Pulmonary artery endothelial cell (primary cell): ENCODE results near the gene TM9SF4. TPM values are rescaled to one million over a fixed set of nuclear protein-coding genes. Genes with fewer than 3 reads are reported as not detected.
"Not testable (repeated sequence)": the region's sequence is repeated elsewhere in the genome, so short reads cannot be mapped to it uniquely, and the experiment has no call there.

ENCODE experiments used
- DNase-seq: peaks from one replicate; pipeline ENCODE4 v3.0.0-alpha.2; 2011; ENCODE audit warnings: low read depth, low spot score
- total RNA-seq: library from RNA; depleted of rRNA; stranded (reverse); fragments of >200 nt; gene quantifications from 2 replicates; pipeline ENCODE4 v1.2.3, GENCODE V29; 2014

TM9SF4 gene
- total RNA-seq, 1 donor from 2014 or later, result 24.4 TPM

DNA sequence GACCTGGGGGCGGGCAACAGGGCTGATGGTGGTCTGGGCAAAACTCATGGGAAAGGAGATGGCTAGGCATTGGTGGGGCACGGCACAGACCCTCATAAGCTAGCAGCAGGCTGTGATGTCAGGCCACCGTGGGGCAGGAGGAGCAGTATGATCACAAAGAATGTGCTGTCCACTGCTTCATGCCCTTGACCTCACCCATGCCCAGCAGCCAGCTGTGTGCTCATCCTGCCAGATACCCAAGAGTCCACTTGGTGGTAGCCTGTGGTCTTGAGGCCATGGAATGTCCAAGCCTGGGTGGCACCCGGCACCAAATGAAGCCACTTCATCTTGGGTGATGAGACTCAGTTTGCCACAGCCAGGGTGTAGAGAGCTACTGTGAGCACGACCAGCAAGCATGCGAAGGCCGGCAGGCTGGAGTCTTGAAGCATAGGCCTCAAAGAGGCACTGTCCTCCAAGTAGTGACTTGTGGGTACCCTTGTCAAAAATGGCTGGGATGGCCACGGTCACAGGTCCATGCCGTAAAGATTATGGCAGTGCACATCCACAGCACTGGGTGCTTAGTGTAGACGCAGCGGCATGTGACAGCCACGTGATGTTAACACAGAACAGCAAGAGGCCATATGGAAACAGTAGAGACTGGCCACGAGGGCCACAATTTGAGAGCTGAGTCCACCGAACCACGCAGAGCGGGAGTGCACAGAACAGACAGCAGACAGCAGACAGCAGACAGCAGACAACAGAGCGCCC lies 79.0 kb downstream of the TM9SF4 start:
- DNase-seq, result no peak

DNA sequence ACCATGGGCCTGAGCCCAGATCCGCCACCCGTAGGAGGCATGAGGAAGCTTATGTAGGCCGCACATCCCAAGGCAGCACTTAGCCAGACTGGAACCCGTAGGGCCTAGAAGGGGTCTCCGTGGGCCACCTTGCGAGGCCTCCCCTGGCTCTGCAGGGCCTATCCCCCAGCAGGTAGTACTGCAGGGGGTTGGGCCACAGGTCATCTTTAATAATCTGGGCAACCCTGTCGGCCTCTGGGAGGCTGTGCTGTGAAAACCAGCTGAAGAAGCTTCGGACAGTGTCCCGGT lies 79.6 kb downstream of the TM9SF4 start:
- DNase-seq, result no peak

DNA sequence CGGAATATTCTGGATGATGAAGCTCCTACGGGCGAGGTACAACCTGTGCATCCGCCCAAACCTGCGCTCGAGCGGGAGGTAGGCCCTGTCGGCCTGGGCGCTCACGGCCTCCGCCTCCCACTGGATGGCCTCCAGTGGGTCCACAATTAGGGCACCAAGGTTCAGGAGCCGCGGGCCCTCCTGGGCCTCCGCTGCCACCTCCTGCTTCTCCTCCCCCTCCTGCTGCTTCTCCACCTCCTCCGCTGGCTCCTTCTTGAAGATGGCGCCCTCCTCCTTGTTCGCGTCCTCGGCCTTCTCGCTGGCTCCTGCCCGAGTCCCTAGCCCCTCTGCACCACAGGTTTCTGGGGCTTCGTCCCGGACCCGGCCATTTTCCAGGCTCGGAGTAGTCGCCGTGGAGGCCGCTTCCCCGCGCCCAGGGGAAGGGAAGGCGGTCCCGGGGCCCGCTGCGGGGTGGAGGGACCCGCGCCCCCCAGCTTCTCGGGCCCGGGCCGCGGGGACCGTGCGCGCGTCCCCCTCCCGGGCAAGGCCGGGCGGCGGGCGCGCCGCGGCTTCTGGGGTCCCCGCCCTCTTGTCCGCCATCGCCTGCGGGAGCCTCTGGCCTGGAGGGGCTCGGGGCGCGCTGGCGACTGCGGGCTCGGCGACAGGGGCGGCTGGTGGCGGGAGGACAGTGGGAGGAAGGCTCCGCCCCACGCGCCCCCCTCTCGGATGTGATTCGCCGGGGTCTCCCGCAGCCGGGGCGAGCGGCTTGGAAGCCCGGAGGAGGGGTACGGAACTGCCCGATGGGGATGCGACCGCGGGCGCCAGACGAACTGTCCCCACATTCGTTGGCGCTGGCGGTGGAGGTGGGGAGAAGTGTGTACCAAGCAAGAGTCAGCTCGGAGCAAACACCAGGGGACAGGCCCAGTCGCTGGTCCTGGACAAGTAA lies 80.4 kb downstream of the TM9SF4 start:
- DNase-seq, result no peak

DNA sequence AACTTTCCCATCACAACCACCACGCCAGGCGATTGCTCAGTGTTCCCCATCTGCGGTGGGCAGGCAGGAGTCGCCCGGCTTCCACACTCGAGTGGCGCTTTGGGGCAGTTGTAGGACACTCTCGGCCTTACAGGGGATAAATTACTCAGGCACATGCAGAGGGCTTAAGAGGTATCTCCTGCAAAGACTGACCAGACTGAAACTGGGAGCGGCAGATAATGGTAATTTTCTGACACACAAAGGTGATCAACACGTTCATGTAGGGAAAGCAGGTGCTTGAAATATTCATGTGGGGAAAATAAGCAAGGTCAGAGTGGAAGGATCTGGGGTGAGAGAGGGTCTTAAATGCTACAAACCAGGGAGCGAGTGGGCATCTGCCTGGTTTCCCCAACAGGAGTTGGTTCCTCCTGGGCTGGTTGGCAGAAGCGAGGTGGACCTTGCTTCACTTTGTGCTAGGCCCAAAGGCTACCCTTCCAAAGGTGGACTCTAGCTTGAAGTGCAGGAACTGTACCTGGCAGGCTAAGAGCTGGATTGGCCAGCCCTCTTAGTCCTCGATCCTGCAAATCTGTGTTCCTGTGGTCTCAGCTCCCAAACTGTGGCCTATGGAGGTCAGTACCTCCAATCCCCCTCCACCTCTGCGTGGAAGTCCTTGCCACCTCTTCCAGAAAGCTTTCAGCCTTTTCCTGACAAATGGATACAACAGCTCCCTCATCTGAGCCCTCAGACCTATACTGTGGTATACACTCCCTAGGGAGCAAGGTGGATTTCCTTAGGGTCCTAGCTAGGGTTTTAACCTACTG lies 81.3 kb downstream of the TM9SF4 start:
- DNase-seq, result no peak

DNA sequence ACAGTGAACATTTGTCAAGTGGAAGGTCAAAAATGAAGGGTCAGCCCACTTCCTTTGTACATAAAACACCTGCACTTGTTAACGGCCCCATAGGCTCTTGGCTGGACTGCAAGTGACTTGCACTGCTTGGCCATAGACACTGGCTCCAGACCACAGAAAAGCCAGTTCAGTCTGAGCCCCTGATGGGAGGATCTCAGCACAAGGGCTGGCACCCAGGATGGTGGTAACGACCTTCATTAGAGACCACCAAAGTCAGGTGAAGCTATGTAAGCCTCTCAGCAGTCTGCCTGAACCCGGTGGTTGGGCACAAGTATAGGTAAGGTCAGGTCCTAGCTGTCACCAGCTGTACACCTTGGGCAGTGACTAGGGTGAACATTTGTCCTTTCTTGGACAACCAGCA lies 81.9 kb downstream of the TM9SF4 start:
- no peak for DNase-seq

DNA sequence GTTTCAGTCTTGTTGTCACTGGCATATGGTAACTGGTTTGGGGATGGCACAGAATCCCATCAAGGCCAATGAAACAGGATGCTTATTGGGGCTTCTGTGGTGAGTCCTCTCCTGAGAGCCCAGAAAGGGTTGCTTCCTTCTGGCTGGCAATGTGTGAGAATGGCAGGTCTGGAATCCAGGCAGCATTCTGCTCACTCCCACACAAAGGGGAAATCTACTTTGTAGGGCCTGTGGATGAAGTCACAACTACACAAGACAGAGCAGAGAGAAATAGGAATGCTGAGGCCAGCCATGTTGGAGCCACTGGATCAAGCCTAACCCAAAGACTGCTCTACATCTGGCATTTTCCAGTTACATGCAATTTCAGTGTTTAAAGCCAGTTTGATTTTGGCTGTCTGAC lies 82.4 kb downstream of the TM9SF4 start:
- no peak for DNase-seq

DNA sequence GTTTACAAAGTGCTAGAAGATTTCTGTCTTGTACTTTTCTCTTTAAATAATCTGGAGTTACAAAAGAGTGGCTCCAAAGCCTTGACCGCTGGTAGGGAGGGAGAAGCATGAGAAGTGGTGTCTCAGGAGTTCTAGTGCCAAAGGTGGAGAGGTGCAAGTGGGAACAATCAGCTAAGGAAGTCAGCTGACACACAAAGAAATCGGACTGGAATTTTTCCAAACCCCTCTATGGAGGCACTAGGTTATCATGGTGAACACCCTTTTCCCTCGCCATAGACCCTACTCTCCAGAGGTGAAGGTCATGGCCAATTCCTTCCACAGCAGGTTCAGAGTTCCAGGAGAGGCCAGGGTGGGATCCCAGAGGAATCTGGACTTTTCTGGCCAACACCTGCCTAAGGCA lies 83.2 kb downstream of the TM9SF4 start:
- no peak for DNase-seq

DNA sequence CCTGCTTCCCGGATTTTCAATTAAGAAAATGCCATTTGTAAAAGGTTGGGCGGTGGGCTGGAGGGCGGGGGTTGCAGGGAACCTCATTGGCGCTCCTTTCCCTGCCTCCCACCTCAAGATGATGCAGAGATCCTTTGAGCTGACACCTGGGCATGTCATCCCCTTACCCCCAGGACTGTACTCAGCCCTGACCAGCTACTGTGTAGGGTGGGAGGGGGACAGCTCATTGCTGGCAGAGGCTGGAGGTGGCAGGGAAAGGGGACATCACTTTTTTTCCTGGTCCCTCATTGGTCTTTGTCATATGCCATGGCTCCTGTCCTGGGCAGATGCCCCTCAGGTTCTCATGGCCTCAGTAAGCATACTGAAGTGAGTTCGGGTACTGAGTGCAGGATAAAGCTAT lies 83.8 kb downstream of the TM9SF4 start:
- not testable (repeated sequence) for DNase-seq

DNA sequence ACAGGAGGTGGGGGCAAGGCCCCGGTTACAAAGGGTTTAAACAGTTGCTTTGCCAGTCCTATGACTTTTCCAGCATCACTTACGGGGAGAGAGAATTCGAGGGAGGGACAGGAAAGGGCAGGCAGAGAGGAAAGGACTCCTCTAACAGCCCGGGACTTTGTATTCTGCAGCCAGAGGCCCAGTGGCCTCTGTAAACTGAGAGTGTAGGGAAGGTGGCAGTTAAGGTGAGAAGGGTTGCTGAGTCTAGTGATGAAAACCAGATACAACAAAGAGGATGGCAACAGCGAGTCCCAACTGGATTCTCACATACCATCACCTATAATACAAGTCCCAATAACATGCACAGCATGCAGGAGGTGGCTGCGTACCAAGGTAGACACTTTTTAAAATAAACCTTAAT lies 84.5 kb downstream of the TM9SF4 start:
- no peak for DNase-seq

DNA sequence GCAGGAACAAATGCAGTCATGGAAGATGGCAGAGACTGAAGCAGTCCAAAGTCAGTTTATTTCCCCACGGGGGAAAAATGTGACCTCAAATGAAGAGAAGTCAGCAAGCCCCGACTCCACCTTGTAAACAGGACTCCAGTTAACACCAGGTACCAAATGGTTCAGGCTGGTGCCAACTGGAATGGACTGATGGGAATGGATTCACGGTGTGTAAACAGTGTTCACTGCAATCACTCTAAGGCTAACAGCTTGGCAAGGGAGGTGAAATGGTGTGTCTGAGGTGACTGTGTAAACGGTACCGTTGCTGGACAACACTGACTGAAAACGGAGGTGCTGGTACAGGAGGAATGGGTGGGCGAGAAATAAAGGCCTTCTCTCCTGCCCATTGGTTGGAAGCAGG lies 86.1 kb downstream of the TM9SF4 start:
- no peak for DNase-seq

DNA sequence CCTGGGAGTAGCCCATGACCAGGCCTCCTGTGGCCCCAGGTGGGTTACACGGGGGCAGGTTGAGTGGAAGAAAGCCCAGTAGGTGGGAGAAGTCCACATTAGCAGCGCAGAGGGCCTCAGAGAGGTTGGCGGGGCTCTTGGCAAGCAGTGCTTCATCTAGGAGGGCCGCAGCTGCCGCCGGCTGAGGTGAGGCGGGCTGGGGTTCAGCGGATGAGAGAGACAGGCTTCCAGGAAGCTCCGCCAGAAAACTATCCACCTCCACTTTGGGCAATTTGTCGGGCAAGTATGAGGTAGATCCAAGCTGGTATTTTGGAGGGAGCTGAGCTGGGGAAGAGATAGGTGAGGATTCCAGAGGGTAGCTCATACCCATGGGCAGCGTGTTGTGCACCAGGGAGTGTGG lies 87.1 kb downstream of the TM9SF4 start:
- DNase-seq, result not testable (repeated sequence)

DNA sequence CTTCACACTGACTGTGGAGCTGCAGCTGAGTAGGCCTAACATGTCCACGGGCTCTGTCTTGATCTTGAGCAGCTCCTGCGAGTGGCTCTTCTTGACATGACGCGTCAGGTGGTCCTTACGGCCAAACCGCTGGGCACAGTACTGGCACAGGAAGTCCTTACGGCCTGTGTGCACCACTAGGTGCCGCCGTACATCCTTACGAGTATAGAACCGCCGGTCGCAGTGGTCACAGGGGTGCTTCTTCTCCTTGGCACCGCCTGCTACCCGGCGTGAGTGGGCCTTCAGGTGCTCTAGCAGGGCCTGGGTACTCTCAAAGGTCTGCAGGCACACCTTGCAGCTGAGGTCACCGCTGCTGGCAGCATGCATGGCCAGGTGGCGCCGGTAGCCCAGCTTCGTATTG lies 87.6 kb downstream of the TM9SF4 start:
- not testable (repeated sequence) for DNase-seq

DNA sequence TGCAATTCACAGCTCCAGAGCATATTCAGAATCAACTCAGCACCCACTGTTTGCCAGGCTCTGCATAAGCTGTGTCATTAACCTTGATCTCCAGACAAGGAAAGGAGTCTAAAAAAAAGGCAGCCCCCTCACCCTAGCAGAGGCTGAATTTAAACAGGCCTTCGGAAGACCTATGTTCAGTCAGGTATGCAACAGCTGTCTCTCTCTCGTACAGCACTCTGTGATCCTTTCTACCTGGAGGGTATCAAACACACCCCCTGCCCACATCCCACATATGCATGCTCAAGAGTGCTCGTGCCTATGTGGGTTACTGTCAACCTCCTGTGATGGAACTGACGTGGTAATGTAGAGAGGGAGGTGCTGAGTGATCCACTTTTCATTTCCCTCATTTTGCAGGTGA lies 89.5 kb downstream of the TM9SF4 start:
- DNase-seq, result no peak

DNA sequence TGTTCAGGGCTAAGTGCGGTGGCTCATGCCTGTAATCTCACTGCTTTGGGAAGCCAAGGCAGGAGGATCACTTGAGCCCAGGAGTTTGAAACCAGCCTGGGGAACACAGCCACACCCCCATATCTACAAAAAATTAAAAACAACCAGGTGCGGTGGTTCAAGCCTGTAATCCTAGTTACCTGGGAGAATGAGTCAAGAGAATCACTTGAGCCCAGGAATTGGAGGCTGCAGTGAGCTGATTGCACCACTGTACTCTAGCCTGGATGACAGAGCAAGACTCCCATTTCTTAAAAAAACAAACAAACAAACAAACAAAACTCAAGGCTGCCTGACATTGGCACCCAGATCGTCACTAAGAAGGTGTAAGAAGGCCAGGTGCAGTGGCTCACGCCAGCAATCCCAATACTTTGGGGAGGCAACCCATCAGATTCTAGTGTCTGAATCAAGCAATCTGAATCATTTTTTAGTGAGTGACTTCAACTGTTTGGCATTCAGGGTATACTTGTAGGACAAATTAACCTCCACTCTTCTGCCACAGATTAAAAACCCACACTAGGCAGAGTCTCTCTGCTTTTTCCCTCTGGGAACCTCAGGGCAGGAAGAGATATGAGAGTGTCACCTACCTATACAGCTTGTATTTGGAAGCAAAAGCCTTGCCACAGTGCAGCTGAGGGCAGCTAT lies 91.9 kb downstream of the TM9SF4 start:
- no peak for DNase-seq

DNA sequence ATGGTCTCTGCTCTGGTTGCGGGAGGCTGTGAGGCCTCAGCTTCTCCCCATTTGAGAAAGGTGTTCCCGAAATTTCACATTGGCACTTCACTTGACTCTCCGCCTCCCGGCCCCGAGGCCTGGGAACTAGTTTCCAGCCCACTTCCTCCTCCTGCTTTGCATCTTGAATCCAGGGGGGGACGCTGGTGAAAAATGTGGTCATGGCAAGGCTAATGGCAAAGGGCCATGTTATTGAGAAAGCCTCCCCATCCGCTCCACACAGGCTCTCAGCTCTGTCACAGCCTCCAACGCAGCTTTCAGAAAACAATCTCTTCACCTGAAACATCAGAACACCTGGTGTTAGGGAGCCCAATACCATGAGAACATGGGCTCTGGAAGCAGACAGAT lies 92.5 kb downstream of the TM9SF4 start:
- DNase-seq, result no peak

DNA sequence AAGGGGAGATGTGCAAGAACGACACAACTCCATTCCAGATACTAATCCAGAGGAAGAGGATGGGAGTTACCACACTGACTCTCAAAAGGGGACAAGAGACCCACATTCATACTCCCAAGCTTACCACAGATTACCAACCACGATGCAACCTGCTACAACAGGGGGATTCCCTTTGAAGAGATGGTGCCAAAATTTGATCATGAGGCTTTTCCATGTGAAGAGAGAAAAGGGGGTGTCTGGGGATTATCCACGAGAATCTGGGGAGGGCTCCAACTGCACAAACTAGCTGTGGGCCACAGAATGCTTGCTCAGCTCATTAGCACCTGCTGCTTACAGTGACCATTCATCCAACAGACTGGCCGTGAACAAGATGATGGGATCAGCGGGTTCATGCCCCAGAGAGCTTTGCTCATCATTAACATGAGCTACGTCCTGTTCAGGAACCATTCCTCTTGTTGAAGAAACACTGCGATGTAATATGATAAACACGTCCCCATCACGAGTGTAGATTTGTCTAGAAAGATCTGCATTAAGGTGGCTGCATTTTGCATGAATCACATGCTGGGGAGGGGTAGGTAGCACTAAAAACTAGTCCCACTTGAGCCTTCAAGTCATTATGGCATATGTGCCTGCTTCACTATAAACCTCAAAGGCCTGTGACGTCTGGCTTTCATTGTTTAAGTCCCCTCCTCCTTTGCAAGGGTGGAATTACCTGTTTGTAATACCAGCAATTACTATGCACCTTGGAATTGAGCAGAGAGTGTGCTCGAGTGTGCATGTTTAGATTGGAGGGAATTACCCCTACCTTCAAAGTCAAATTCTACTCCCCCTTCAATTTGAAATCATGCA lies 94.1 kb downstream of the TM9SF4 start:
- no peak for DNase-seq

DNA sequence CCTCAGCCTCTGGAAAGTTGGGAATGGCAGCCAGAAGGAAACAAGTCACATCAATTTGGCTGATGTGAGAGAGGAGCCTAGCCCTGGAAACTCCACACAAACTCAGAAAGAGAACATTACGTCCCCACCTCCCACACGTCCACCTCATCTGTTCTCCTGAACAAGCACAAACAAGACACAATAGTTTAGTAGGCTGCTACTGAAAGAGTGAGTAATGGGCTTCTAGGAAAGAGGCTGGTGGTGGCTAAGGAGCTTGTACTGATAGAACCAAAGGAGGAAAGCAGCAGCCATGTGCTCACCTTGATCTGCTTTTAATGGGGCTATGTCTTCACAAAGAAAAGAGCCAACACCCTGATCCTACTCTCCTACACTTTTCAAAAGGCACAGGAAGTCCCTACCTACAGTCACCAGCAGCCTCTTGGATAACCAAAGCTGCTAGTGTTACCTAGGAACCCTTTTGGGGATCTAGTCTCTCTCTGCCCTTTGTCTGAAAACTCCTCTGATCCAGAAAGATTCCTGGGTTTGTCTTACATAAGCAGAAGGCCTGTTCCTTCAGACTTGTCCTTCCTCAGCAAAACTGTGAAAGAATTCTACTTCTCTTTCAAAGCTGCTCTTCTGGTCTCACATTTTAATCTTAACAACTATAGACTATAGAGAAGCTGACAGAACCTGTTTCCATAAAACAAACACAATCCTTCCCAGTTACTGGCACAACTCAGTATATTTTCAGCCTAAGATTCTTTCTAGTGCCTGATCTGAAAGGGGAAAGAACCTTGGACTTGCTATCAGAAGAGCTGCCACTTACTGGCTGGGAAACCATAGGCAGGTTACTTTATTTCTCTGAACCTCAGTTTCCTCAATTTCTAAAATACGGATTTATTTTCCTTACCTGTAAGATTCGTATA lies 94.9 kb downstream of the TM9SF4 start:
- DNase-seq, result no peak

DNA sequence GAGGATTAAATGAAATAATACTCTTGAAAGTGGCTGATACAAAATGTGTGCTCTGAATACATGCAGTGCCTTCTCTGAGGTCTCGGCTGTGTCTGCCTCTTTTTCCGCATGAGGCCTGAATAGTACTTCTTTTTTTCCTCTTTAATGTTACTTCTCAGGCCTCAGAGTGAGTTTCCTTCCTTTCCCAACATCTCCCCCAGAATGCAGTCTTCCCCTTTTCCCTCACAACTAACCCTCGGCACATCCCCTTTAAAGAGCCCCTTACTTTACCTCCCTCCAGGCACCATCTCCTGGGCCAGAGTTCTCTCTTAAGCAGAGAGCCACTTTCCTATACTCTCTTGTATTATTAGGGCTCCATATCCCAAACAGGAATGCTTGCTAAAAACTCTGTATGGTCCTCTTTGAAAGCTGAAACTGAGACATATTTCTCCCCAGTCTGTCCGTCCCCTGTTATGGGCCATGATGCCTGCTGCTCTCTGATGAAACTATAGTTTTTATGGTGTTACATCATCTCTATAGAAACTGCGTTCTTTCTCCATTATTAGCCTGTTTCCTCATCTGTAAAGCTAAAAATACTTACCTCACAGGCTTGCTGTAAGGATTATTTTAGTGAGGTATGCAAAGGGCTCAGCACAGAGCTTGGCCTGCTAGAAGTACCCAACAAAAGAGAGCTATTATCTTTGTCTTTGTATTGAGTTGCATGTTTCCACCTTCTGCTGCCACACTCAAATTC lies 95.8 kb downstream of the TM9SF4 start:
- DNase-seq, result no peak
